Stimulated activated CD4-positive, alpha-beta T cell treated with anti-CD3 and anti-CD28 coated beads, TNF-alpha, amount 100 ng/mL, for 1 hour (primary cell): Measurements from ENCODE around the gene MCM5.
"Not testable (repeated sequence)": the region's sequence is repeated elsewhere in the genome, so short reads cannot be mapped to it uniquely, and the experiment has no call there.

Experiments
- DNase-seq, 3 donors: peaks; one replicate each; pipeline ENCODE4 v3.0.0-alpha.2; 2020; ENCODE audit warnings: low read depth in 3 of 3, low spot score in 1 of 3

Gene MCM5

GRCh38 chr22:35431483-35432227 is 31.7 kb downstream of the MCM5 start:
- no peak for DNase-seq

- no peak for DNase-seq
These were observed 32.4 kb downstream of the MCM5 start for GRCh38 chr22:35432228-35432905.

GRCh38 chr22:35434061-35434710 is 34.2 kb downstream of the MCM5 start:
- DNase-seq = no peak

GRCh38 chr22:35435201-35435740 is 35.3 kb downstream of the MCM5 start:
- DNase-seq = no peak

GRCh38 chr22:35436421-35436820 is 36.5 kb downstream of the MCM5 start:
- DNase-seq = no peak

GRCh38 chr22:35437049-35437448 is 37.1 kb downstream of the MCM5 start:
- DNase-seq = no peak

GRCh38 chr22:35438673-35439364 is 38.9 kb downstream of the MCM5 start:
- DNase-seq = not testable (repeated sequence)

- DNase-seq = no peak
These were observed 39.4 kb downstream of the MCM5 start for GRCh38 chr22:35439365-35439717.

GRCh38 chr22:35440129-35440528 is 40.2 kb downstream of the MCM5 start:
- DNase-seq = no peak

- no peak for DNase-seq
These were observed 41.7 kb downstream of the MCM5 start for GRCh38 chr22:35441489-35442100.

GRCh38 chr22:35442471-35442870 is 42.5 kb downstream of the MCM5 start:
- no peak for DNase-seq

GRCh38 chr22:35443338-35443737 is 43.4 kb downstream of the MCM5 start:
- no peak for DNase-seq

- no peak for DNase-seq
These were observed 44.1 kb downstream of the MCM5 start for GRCh38 chr22:35443790-35444684.

GRCh38 chr22:35444685-35445399 is 44.9 kb downstream of the MCM5 start:
- no peak for DNase-seq

- DNase-seq = no peak
These were observed 46.0 kb downstream of the MCM5 start for GRCh38 chr22:35445933-35446332.

GRCh38 chr22:35446365-35446764 is 46.4 kb downstream of the MCM5 start:
- DNase-seq = no peak

GRCh38 chr22:35448523-35448922 is 48.6 kb downstream of the MCM5 start:
- no peak for DNase-seq

- DNase-seq = no peak
These were observed 50.1 kb downstream of the MCM5 start for GRCh38 chr22:35449829-35450689.
